ENCODE results near the gene PEX10.
A peak's percentile ranks its signal among the peaks of the same experiment; 100 is the strongest.
"Not testable (repeated sequence)": the region's sequence is repeated elsewhere in the genome, so short reads cannot be mapped to it uniquely, and the experiment has no call there.

Gene PEX10

DNA sequence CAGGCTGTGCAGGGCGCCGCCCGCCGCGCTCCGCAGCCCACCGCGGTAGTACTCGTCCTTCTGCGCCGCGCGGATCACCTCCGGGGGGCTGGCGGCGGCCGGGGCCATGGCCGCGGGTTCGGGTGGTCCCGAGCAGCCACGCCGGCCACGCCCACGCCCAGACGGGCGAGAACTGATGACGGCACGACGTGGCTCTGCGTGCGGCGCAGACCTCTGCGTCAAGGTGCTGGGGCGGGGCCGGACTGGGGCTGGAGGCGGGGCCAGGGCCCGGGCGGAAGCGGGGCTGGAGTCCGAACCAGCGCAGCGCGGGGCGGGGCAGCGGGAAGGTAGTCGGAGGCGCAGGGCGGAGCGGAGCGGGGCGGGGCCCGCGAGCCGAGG, at the start of gene PEX10:
Gene PEX10, minus strand, starts transcription at position 170 of the 378 bp plus-strand sequence. Its CDS starts 62 bp downstream, at position 108.
- peak; percentile 97 for DNase-seq (ENCODE audit: low read depth)

DNA sequence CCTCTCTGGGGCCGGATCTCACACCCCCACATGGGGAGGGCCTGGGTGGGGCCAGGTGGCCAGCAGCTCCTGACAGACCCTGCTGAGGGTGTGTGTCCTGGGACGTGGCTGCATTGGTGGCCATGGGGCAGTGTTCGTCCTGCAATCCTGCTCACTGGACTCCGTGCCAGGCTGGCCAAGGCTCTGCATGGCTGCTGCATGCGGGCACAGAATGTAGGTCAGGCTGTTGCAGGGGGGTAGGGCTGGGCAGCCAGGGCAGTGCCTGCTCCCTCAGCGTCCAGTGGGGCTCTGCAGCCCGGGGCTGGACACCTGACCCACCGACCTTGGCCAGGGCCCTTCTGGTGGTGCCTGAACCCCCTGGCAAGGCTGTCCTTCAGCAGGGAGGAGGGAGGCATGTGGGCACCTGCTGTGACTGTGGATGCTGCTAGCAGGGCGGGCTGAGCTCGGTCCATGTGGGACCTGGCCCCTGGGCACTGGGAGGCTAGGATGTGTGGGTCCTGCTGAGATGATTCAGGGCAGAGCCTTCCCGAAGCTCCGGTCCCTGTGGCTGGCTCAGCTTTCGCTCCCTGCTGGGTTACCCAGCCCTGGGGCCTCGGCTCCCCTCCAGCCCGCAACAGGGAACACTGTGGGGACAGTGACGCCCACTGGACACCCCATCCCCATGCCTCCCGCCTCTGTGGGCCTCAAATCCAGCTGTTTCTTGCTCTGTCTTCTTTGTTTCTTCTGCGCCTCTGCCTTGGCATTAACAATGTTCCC, 48.8 kb upstream of the PEX10 start:
- DNase-seq (ENCODE audit: low read depth), result no peak

GRCh38 chr1:2460203-2460602, 47.8 kb upstream of the PEX10 start:
- DNase-seq (ENCODE audit: low read depth), result no peak

DNA sequence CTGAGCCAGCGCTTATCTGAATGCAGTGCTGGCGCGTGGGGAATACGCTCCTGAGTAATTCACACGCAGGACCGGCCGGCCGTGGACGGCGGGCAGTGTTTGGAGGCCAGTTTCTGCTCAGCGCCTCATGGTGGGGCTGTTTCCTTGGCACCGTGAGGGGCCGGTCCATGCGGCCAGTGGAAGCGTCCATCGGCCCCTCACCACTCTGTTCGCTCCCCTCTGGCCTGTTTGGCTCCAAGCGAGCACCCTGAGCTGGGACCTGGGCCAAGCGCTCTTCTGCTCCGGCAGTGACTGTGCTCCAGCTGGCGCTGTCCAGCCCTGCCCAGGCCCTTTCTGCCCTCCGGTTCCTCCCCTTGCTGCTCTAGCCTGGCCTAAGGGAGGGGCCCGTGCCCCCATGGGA, 47.4 kb upstream of the PEX10 start:
- no peak for DNase-seq (ENCODE audit: low read depth)

- DNase-seq (ENCODE audit: low read depth), result not testable (repeated sequence)
Measured at GRCh38 chr1:2459102-2459753, 46.9 kb upstream of the PEX10 start.

GRCh38 chr1:2458687-2459086, 46.3 kb upstream of the PEX10 start:
- no peak for DNase-seq (ENCODE audit: low read depth)

DNA sequence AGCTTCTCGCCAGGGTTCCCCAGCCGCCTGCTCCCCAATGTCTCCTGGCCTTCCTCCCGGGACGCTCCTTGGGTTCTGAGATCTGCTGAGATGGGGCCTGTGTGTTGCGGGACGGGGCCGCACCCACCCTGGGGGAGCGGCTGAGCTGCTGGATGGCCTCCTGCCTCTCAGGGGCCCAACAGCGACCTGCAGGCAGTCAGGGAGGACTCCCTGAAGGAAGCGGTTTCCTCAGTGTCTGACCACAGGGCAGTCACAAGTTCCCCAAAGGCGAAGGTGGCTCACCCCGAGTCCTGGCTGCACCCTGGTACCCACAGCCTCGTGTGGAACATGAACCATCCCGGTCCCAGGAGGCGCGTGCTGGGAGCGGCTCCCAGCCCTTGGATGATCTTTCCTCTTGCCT, 45.1 kb upstream of the PEX10 start:
- no peak for DNase-seq (ENCODE audit: low read depth)

DNA sequence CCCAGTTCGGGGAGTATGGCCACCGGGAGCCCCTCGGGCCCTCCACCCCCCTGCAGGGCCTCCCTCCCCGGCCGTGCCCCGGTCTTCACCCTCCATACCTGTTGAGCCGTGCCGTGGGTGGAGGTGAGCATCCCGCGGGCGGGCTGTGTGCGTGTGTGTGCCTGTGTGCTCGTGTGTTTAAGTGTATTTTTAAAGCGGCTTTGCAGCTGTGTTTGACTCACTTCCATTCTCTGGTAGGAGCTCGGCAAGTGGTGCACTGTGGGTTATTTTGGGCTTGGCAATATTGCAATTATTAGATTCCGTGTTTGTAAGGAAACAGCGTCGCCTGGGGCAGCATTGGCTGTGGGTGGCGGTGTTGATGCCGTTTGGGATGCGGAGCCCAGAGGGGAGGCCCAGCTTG, 43.4 kb upstream of the PEX10 start:
- no peak for DNase-seq (ENCODE audit: low read depth)

DNA sequence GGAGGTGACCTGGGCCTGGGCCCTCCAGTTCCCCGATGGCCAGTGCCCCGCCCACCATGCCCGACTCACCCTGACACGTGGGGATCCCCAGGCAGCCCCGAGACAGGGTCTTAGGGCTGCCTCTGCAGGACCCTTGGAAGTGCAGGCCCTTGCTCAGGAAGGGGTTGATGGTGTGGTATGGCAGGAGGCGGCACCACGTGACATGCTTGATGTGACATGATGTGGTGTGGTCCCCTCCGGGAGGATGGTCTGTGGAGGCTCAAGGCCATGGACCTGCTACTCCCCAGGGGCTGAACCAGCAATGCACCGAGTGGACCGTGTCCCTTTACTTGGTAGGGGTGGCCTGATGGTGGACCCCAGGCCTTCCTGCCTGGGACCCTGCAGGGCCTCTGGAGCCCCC, 41.9 kb upstream of the PEX10 start:
- no peak for DNase-seq (ENCODE audit: low read depth)

DNA sequence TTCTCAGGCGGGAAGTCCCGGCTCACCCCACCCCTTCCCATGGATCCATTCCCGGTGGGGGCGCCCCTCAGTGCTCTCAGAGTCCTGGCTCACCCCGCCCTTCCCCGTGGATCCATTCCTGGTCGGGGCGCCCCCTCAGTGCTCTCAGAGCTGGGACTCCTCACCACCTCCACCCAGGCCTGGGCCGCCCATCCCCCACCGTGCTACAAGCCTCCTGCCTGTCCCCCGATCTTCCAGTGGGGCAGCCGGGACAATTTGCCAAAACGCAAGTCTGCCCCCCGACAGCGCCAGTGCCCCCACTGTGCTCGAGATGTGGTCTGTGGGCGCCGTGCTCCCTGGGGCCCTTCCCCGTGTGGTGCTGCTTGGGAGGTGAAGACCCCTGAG, 40.6 kb upstream of the PEX10 start:
- no peak for DNase-seq (ENCODE audit: low read depth)

DNA sequence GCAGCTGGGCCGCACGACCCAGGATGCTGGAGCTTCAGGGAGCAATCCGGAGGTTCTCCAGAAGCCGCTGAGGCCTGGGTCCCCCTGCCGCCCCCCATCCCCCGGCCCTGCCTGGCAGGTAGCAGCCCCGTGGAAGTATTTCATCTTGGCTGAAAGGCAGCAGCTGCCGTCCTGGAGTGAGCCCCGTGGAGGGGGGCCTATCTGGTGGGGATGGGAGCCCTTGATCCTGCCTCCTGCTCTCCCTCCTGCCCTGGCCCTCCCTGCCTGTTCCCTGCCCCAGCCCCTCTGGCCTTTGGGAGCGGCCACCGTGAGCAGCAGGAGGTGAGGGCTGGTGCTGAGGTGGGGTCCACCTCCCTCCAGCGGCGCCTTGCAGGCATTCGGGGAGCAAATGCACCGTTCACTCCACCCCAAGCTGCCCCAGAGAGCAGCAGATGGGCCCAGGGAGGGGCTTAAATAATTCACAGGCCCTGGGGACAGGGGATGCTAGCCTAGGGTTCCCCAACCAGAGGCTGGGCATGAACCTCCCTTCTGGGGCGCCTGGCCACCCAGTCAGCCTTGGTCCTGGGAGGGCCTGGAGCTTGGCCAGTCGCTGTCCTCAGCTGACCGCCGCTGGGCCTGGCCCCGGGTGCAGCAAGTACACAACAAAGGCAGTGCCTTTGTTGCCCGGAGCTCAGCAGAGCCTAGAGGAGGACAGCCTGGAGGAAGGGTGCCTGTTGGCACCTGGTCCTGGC, 40.0 kb upstream of the PEX10 start:
- DNase-seq (ENCODE audit: low read depth), result no peak

DNA sequence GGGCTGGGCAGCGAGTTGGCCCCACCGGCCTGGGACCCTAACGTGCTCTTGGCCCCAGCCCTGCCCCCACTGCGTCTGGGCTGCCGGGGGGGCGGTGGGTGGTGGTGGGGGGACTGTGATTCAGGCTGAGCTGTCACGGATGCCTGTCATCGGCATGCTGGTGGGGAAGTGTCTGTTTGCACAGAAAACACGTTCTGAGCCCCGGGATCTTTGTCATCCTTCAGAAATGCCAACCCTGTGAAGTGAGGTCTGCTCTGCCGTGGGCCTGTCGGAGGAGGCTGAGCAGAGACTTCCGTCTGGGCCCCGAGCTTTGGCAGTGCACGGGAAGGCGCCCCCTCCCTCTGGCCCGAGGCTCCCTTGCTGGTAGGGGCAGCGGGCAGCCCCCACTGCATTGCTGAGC, 39.4 kb upstream of the PEX10 start:
- no peak for DNase-seq (ENCODE audit: low read depth)

- no peak for DNase-seq (ENCODE audit: low read depth)
Measured at GRCh38 chr1:2449636-2450454, 37.5 kb upstream of the PEX10 start.

DNA sequence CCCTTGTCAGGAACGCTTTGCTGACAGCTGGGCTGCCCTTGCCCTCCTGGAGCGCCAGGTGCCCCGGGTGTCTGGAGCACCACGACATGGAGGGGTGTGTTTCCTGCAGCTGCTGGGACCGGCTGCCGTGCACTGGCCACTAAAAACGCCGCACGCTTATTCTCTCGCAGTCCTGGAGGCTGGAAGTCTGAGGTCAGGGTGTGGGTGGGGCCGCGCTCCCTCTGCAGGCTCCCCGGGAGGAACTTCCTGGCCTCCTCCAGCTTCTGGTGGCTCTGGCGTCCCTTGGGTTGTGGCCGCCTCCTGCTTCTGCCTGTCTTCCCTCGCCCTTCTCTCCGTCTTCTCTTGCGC, 35.7 kb upstream of the PEX10 start:
- no peak for DNase-seq (ENCODE audit: low read depth)

DNA sequence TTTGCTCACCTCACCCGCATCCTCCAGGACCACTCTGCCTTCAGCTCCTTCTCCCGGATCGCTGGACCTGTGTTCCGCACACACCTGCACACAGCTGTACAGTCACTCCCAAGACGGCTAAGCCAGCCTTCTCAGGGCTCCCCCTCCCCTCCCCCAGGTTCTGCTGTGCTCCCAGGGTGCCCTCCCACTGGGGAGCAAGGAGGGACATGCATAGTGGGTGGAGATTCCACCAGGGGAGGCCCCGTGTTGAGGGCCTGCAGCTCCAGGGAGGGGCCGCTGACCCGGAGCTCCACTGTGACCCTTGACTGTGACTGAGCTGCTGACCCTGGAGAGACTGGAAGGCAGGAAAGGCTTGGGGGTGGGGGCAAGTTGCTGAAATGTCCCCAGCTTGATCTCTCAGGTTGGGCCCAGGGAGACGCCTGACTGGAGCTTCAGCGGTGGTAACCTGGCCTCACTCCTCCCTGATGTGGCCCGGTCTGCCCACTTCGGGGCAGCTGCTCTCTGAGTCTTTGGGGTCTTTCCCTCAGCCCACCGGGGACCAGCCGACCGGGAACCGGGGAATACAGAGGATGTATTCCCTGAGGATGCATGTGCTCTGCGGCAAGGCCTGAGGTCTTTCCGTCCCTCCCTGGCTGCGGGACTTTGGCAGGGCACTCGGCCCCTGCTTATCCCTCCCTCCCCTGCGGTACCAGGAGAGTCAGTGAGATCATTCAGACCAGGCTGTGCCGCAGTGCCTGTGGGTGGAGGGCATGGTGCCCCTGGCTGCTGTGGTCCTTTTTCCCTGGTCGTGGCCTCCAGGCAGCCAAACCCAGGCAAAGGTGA, 35.1 kb upstream of the PEX10 start:
- no peak for DNase-seq (ENCODE audit: low read depth)

GRCh38 chr1:2446861-2447260, 34.5 kb upstream of the PEX10 start:
- DNase-seq (ENCODE audit: low read depth), result no peak

GRCh38 chr1:2446394-2446793, 34.0 kb upstream of the PEX10 start:
- DNase-seq (ENCODE audit: low read depth), result no peak

DNA sequence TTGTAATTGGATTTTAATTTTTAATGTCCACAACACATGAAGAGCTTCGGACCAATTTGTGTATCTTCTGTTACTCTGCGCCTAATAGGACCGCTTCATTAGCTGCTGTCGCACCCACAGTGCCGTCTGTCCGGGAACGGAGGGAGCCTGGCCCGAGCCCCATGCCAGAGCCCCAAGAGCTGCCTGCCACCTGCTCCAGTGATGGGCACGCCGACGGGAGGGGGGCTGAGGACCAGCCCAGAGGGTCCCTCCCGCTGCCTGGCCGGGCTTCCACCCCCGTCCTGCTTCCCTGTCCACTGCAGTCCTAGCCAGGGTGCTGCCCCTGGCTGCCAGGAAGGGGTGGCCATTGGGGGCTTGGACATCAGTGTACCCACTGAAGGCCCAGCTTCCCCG, 33.5 kb upstream of the PEX10 start:
- DNase-seq (ENCODE audit: low read depth), result no peak

DNA sequence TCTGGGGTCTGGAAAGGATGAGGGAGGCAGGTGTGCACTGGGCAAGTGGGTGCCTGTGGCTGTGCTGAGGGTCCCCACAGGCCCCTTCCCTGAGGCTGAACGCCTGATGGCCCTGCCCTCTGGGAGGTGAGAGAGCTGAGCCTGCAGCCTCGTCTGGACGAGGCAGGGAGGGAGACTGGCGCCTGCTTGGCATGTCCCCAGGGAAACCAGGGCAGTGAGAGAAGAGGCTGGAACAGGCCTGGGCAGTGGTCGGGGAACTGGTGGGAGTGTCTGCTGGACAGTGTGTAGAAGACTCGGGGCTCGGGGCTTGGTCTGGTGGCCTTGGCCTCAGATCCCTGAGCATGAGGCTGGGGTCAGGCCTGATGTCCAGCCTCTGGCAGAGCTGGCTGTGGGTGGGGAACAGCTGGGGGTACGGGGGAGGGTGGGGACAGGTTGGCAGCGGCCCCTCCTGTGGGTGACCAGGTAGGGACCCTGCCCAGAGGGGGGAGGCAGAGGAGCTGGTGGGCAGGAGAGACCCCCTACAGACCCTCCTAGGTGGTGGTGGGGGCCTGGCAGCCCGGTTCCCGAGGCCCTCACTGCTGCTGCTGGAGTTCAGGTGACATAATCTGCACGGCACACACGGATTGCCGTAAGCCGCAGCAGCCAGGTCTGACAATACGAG, 32.9 kb upstream of the PEX10 start:
- no peak for DNase-seq (ENCODE audit: low read depth)

- no peak for DNase-seq (ENCODE audit: low read depth)
Measured at GRCh38 chr1:2444138-2444591, 31.8 kb upstream of the PEX10 start.

All from stimulated activated CD8-positive, alpha-beta memory T cell treated with anti-CD3 and anti-CD28 coated beads, Interleukin-15, amount 100 ng/mL, for 1 hour (primary cell).